IPS-15b (cell line): ENCODE measurements around the gene MRPL21.

Experiments
- H3K27me3 ChIP-seq: one replicate; pipeline ENCODE4 v1.6.1; 2013; ENCODE audit warnings: low read length; ENCODE audit not compliant: control insufficient read depth, insufficient read depth
- H3K36me3 ChIP-seq: one replicate; pipeline ENCODE4 v1.6.1; 2013; ENCODE audit warnings: low read length; ENCODE audit not compliant: control insufficient read depth, insufficient read depth
- H3K4me1 ChIP-seq: one replicate; pipeline ENCODE4 v1.6.1; 2013; ENCODE audit warnings: mild to moderate bottlenecking, low read length; ENCODE audit not compliant: control insufficient read depth, insufficient read depth
- H3K4me3 ChIP-seq: one replicate; pipeline ENCODE4 v1.5.1; 2013; ENCODE audit warnings: low read depth, low read length
- H3K9ac ChIP-seq: one replicate; pipeline ENCODE4 v1.6.1; 2013; ENCODE audit warnings: low read depth, mild to moderate bottlenecking, low read length
- H3K9me3 ChIP-seq: one replicate; pipeline ENCODE4 v1.6.1; 2013; ENCODE audit warnings: mild to moderate bottlenecking, low read length; ENCODE audit not compliant: control insufficient read depth, insufficient read depth

MRPL21 gene

GRCh38 chr11:68924073-68924925 is 20.7 kb upstream of the MRPL21 start:
- Histone ChIP-seq H3K36me3 (peaks cover 1% of the 10 kb centered on the region), H3K4me3 (no peak overlapping the region), H3K9ac (no peak overlapping the region), H3K9me3 (peaks cover 3% of the 10 kb centered on the region), H3K27me3 (no peaks in the 10 kb centered on the region), H3K4me1 (no peaks in the 10 kb centered on the region)

GRCh38 chr11:68923614-68924013 is 20.0 kb upstream of the MRPL21 start:
- Histone ChIP-seq H3K36me3 (peaks cover 2% of the 10 kb centered on the region), H3K9me3 (peaks cover 3% of the 10 kb centered on the region), H3K27me3 (no peaks in the 10 kb centered on the region), H3K4me1 (no peaks in the 10 kb centered on the region), H3K4me3 (no peak overlapping the region), H3K9ac (no peak overlapping the region)

GRCh38 chr11:68916439-68916838 is 12.8 kb upstream of the MRPL21 start:
- no peaks in the 10 kb centered on the region for H3K27me3 ChIP-seq
- peaks cover 14% of the 10 kb centered on the region for H3K36me3 ChIP-seq
- no peak overlapping the region for H3K9ac ChIP-seq
- H3K4me1 ChIP-seq: no peaks in the 10 kb centered on the region
- H3K9me3 ChIP-seq: no peaks in the 10 kb centered on the region
- no peak overlapping the region for H3K4me3 ChIP-seq

GRCh38 chr11:68914761-68915160 is 11.1 kb upstream of the MRPL21 start:
- Histone ChIP-seq H3K27me3 (no peaks in the 10 kb centered on the region), H3K9me3 (no peaks in the 10 kb centered on the region), H3K4me1 (no peaks in the 10 kb centered on the region), H3K9ac (no peak overlapping the region), H3K36me3 (peaks cover 14% of the 10 kb centered on the region), H3K4me3 (no peak overlapping the region)

GRCh38 chr11:68913188-68913587 is 9.6 kb upstream of the MRPL21 start:
- Histone ChIP-seq H3K4me1 (no peaks in the 10 kb centered on the region), H3K4me3 (no peak overlapping the region), H3K9ac (no peak overlapping the region), H3K36me3 (peaks cover 11% of the 10 kb centered on the region), H3K27me3 (no peaks in the 10 kb centered on the region), H3K9me3 (no peaks in the 10 kb centered on the region)

- Histone ChIP-seq H3K4me1 (no peaks in the 10 kb centered on the region), H3K27me3 (no peaks in the 10 kb centered on the region), H3K9me3 (no peaks in the 10 kb centered on the region), H3K36me3 (peaks cover 8% of the 10 kb centered on the region), H3K9ac (no peak overlapping the region), H3K4me3 (no peak overlapping the region)
Observed at GRCh38 chr11:68912254-68912653, 8.6 kb upstream of the MRPL21 start.

GRCh38 chr11:68911731-68912130 is 8.1 kb upstream of the MRPL21 start:
- Histone ChIP-seq H3K27me3 (no peaks in the 10 kb centered on the region), H3K36me3 (peaks cover 7% of the 10 kb centered on the region), H3K4me3 (no peak overlapping the region), H3K9me3 (no peaks in the 10 kb centered on the region), H3K9ac (no peak overlapping the region), H3K4me1 (no peaks in the 10 kb centered on the region)

GRCh38 chr11:68910965-68911364 is 7.3 kb upstream of the MRPL21 start:
- Histone ChIP-seq H3K9ac (no peak overlapping the region), H3K4me3 (no peak overlapping the region), H3K9me3 (no peaks in the 10 kb centered on the region), H3K4me1 (no peaks in the 10 kb centered on the region), H3K27me3 (no peaks in the 10 kb centered on the region), H3K36me3 (peaks cover 7% of the 10 kb centered on the region)

- Histone ChIP-seq H3K9me3 (no peaks in the 10 kb centered on the region), H3K27me3 (no peaks in the 10 kb centered on the region), H3K4me3 (no peak overlapping the region), H3K9ac (no peak overlapping the region), H3K36me3 (peaks cover 8% of the 10 kb centered on the region), H3K4me1 (no peaks in the 10 kb centered on the region)
Observed at GRCh38 chr11:68908273-68908672, 4.6 kb upstream of the MRPL21 start.

GRCh38 chr11:68905421-68906360 is 2.1 kb upstream of the MRPL21 start:
- Histone ChIP-seq H3K27me3 (no peaks in the 10 kb centered on the region), H3K9me3 (no peaks in the 10 kb centered on the region), H3K9ac (no peak overlapping the region), H3K4me1 (no peaks in the 10 kb centered on the region), H3K36me3 (peaks cover 10% of the 10 kb centered on the region), H3K4me3 (no peak overlapping the region)

- peak overlapping the region; percentile 80 for H3K9ac ChIP-seq
- peaks cover 13% of the 10 kb centered on the region for H3K36me3 ChIP-seq
- H3K27me3 ChIP-seq: no peaks in the 10 kb centered on the region
- H3K4me3 ChIP-seq: peak overlapping the region; percentile 87
- no peaks in the 10 kb centered on the region for H3K4me1 ChIP-seq
- H3K9me3 ChIP-seq: no peaks in the 10 kb centered on the region
Observed at GRCh38 chr11:68904248-68904847, 716 bp upstream of the MRPL21 start.
